ENCODE data around the gene SULT2B1.

DNA sequence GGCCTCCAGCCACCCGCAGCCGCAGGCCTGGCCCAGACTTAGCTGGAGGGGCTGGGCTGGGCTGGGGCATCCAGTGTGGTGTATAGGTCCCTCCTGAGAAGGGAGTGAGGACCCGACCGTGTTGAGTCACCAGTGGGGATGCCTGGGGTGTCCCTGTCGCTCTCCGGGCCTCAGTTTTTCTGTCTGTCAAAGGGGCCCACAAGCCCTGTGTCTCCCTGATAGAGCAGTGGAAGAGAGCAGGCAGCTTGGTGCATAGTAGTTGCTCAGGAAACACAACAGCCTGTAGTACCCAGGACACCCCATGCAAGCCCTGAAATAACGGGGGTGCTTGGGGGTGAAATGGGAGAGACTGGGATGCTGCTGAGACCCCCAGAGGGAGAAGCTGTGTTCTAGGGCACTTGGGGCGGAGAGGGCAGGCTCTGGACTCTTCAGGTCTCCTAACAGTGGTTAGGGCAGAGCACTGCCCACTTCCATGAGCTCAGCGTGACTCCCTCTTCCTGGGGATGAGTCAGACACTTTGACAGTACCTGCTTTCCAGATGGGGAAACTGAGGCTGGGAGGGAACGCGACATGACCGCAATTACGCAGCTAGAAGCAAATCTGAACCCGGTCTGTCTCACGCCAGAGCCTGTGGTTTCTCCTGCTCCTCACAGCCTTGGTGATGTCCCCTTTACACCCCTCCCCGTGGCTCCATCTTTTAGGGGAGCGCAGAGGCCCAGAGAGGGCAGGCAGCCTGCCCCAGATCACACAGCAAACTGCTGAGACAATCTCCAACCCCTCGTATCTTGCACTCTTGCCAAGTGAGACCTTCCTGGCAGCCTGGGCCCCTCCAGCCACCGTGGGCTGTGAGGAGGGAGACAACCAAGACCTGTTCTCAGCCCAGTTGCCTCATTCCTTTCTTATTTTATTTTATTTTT lies 692 bp downstream of the SULT2B1 start:
- TF ChIP-seq USF2 (IDR thresholded peaks at IDR 0.05) (no peak), CTCF (IDR thresholded peaks at IDR 0.05) (no peak), RAD21 (conservative IDR thresholded peaks at IDR 0.05 in 1 of 2, IDR thresholded peaks at IDR 0.05 in 1 of 2) (no peak), MAFK (IDR thresholded peaks at IDR 0.05; ENCODE audit: partially characterized antibody) (no peak), CBX8 (IDR thresholded peaks at IDR 0.05) (no peak), MYC (IDR thresholded peaks at IDR 0.05; ENCODE audit: borderline replicate concordance, low read length) (no peak), RNF2 (IDR thresholded peaks at IDR 0.05; ENCODE audit: borderline replicate concordance, low read depth) (no peak), POLR2A (IDR thresholded peaks at IDR 0.05; ENCODE audit: low read length) (no peak), ZFP36 (IDR thresholded peaks at IDR 0.05; ENCODE audit: borderline replicate concordance, partially characterized antibody) (peak; percentile 92)

Data from A549 (cell line).